GM21619 (cell line): Measurements from ENCODE around the gene CDC6.

Experiments used
- ATAC-seq: cut with Tn5 transposase; IDR thresholded peaks from one replicate; pipeline ENCODE4 v1.9.1; 2021; ENCODE audit not compliant: unreplicated experiment

The CDC6 gene, protein sequence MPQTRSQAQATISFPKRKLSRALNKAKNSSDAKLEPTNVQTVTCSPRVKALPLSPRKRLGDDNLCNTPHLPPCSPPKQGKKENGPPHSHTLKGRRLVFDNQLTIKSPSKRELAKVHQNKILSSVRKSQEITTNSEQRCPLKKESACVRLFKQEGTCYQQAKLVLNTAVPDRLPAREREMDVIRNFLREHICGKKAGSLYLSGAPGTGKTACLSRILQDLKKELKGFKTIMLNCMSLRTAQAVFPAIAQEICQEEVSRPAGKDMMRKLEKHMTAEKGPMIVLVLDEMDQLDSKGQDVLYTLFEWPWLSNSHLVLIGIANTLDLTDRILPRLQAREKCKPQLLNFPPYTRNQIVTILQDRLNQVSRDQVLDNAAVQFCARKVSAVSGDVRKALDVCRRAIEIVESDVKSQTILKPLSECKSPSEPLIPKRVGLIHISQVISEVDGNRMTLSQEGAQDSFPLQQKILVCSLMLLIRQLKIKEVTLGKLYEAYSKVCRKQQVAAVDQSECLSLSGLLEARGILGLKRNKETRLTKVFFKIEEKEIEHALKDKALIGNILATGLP

GRCh38 chr17:40287494-40288369, at the start of gene CDC6:
Gene CDC6 (plus strand): TSS chr17:40287879. CDS start chr17:40289421, 1,542 bp downstream.
- ATAC-seq: peak; percentile 87

GRCh38 chr17:40241252-40241834, 46.3 kb upstream of the CDC6 start:
- no peak for ATAC-seq

DNA sequence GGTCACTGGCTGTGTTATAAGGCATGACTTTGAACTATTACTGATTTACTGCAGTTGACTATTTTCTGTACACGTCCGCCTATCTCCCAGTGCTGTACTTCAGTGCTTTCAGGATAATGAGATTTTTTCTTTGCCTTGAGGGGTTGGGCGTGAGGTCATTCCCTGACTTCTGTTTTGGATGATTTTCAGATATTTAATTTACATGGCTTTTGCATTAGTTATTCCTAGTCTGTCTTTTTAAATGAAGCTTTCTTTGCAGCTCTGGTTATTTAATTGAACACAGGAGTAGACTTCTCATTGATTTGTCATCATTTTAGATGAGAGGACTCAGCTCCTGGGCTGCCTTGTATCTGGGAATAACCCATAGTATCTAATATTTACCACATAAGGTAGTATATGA, 44.9 kb upstream of the CDC6 start:
- ATAC-seq: no peak

DNA sequence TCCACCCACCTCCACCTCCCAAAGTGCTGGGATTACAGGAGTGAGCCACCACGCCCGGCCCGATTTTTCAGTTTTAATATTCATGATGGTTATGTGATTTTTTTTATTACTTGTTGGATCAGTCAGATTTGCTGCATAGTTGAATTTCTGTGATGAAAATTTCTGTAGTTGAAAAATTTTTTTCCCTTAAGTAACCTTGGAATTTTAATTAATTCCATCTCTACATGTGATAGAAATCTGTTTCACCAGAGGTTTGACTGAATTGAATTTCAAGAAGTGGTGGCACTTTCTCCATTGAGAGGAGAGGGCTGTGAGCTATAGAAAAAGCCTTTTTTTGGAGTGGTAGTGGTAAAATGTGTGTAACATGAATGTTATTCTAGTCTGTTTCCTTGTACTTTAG, 43.9 kb upstream of the CDC6 start:
- ATAC-seq: no peak

- no peak for ATAC-seq
These were observed 43.4 kb upstream of the CDC6 start for GRCh38 chr17:40244255-40244654.

GRCh38 chr17:40247926-40248495, 39.7 kb upstream of the CDC6 start:
- ATAC-seq: no peak

DNA sequence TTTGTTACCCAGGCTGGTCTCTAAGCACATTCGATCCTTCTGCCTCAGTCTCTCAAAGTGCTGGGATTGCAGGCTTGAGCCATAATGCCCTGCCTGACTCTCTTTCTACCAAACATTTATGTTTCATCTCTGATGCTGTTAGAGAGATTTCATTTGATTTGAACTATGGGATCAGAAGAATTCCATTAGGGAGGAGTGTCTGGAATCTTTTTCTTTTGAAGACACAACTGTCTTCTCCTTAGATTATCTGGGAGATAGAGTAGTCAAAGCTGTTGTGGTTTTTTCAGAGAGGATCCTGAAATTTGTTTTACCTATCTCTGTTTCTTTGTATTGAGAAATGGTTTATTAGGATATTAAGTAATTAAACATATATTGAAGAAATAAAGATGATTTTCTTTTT, 39.2 kb upstream of the CDC6 start:
- ATAC-seq: no peak

- no peak for ATAC-seq
These were observed 36.1 kb upstream of the CDC6 start for GRCh38 chr17:40251576-40251975.

DNA sequence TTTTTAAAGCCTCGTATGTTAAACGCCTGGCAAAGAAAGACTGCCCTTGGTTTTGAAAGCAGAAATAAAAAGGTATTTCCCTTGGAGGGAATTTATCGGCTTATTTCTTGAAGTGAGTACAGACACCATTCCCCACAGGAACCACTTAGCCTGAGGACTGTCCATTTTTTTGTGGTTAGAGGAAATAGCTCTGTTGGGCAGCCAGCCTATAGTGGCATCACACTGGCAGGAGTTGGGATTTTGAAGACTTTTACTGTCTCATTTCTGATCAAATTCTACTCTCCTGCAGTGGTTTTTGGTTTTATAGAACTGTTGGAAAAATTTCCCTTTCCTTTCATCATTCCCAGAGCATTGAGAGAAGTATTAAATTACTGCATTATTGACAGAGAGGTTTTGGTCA, 34.1 kb upstream of the CDC6 start:
- no peak for ATAC-seq

GRCh38 chr17:40259505-40259904, 28.2 kb upstream of the CDC6 start:
- ATAC-seq: no peak

DNA sequence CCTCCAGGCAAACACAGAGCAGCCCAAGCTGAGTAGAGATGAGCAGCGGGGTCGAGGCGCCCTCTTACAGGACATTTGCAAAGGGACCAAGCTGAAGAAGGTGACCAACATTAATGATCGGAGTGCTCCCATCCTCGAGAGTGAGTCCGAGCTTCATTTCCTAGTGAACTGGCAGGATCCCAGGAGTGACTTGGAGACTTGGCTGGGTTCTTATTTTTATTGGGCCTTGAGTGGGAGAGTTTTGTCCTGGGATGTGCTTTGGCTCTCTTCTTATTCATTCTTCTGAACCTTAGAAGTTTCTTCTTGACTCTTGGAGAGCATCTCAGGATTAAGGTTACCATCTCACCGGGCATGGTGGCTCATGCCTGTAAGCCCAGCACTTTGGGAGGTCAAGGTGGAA, 27.2 kb upstream of the CDC6 start:
- no peak for ATAC-seq

DNA sequence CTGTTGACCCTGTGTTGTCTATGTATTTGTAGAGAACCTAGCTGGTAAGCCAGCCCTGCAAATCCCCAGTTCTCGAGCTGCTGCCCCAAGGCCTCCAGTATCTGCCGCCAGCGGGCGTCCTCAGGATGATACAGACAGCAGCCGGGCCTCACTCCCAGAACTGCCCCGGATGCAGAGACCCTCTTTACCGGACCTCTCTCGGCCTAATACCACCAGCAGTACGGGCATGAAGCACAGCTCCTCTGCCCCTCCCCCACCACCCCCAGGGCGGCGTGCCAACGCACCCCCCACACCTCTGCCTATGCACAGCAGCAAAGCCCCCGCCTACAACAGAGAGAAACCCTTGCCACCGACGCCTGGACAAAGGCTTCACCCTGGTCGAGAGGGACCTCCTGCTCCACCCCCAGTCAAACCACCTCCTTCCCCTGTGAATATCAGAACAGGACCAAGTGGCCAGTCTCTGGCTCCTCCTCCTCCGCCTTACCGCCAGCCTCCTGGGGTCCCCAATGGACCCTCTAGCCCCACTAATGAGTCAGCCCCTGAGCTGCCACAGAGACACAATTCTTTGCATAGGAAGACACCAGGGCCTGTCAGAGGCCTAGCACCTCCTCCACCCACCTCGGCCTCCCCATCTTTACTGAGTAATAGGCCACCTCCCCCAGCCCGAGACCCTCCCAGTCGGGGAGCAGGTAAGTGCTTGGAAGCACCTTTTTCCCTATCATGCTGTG, 23.1 kb upstream of the CDC6 start:
- ATAC-seq: no peak

DNA sequence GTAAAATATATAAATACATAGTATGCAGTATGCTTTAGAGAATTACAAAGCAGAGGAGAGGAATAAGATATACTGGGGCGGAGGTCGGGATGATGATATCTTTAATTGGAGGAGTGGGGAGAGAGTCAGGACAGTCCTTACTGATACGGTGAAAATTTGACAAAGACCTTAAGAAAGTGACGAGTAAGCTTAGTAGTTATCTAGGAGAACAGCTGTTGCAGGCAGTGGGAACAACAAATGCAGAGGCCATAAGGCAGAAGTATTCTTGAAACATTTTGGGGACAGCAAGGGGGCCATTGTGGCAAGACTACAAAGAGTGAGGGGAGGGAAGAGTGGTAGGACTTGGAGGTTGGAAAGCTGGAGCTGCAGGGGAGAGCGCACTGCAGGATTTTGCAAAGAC, 22.3 kb upstream of the CDC6 start:
- no peak for ATAC-seq

DNA sequence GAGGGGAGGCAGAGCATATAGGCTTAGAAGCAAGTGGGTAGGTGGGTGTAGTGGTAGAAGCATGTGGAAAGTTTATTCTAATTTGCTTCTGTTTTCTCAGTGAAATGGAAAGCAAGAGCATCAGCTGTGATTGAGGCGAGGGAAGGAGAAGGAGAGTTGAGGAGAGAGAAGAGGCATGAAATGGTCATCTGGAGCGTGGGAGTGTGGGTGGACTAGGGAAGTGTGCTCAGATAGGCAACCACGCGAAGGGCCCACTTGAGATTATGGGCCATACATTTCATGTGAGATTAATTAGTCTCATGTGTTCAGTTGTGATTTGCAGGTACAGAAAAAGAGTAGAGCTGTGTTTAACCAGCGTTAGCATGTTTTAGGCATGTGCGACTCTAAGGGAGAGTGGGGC, 20.8 kb upstream of the CDC6 start:
- ATAC-seq: no peak

DNA sequence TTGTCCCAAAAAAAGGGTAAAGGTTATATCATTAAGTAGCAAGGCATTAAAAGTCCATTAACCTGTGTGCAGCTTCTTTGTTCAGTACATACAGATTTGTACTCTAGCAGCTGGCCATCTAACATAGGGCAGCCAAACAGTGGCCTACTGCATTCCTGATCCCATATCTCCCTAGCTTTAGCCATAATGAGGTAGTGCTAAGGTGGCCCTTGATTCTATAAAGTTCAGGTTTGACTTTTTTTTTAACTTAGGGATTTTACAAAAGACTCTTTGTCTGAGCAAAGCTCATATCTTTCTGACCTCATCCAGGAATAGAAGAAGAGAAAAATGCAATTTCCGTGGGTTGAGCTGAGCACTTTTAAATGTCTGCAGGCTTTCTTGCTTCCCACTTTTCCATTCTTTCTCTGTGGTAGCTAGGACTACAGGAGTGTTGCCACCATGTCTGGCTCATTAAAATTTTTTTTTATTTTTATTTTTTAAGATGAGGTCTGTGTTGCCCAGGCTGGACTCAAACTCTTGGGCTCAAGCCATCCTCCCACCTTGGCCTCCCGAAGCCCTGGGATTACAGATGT, 19.5 kb upstream of the CDC6 start:
- ATAC-seq: no peak

DNA sequence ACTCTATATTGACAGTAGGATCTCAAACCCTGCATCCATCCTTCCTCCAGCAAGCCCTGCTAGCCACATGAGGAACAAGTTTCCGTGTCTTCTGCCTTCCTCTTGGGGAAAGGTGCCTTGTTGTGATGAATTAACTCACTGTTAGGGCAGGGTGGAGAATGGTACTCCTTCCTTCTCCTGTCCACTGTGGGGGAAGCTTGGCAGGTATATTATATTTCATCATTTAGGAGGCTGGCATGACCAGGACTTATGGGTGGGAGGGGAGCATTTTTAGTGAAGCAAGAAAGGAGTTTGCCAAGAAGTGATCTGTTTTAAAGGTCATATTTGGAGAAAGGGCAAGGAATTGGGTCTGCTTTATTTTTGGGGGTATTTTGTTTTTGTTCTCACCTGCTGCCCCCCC, 9.3 kb upstream of the CDC6 start:
- ATAC-seq: no peak

DNA sequence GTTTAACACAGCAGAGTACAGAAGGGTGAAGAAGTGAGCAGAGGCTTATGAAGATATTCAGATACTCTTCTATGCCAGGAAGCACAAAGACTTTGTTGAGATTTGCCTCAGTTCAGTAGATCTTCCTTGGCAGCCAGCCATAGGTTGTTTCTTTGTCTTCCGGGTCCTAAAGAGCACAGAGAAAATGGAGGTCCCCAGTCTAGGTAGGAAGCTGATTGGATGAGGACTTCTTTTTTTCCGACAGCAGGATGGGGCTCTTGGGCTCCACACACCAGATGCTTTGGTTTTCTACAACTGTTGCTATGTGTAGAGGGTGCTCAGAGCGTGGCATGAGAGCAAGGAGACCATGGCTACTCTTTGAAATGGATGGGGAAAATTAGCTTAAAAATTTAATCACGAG, 8.3 kb upstream of the CDC6 start:
- no peak for ATAC-seq

DNA sequence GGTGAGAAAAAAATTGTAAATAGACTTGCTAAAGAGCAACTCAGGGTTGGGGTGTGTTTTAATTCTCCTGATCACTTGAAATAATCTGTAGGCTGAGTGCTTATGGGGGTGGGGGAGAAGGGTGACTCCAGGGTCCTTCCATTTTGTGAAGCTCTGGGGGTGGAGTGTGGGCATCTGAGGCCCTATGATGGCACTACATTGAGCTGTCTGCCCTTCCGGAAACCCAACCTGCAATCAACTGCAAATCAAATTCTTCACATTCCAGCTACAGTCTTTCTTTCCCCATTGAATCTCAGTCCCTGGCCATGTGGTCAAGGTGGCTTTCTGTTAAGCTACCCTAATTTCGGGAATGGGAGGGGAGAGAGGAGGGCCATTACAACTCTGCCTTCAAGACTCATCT, 6.0 kb upstream of the CDC6 start:
- ATAC-seq: no peak

- no peak for ATAC-seq
These were observed 4.0 kb upstream of the CDC6 start for GRCh38 chr17:40283662-40284061.

GRCh38 chr17:40284085-40284713, 3.5 kb upstream of the CDC6 start:
- ATAC-seq: no peak
